ENCODE measurements around the gene KRT27. TPM values are rescaled to one million over a fixed set of nuclear protein-coding genes. Genes with fewer than 3 reads are reported as not detected.

KRT27 gene
- total RNA-seq, 1 experiment from 2014 or later: not detected

DNA sequence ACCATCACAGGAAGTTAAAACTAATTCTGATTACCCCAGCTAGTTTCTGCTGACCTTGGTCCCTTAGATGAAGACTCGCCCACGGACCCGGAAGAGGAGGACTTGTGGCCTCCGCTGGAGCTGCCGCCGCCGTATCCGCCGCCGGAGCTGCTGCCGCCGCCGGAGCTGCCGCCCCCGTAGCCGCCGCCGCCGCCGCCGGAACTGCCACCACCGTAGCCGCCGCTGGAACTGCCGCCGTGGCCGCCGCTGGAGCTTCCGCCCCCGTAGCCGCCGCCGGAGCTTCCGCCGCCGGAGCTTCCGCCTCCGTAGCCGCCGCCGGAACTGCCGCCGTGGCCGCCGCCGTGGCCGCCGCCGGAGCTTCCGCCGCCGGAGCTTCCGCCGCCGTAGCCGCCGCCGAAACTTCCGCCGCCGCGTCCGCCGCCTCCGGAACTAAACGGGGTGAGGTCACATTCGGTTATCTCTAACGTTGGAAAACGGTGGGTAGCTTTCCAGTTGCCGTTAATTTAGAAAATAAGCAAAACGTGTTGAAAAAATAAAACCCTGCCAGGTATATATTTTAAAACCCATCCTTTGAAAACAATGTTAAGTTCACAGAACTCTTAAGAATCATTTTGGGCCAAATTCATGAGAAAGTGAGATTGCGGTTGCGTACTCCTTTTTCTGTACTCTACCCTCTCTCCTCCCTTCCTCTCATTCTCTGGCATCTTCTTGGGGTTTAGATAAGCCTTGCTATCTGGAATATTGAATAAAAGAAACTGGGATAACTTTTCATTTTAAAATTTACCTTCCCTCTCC, 36.6 kb upstream of the KRT27 start:
- TSS peak; percentile 92 for BruUV-seq (replicated peaks)
- CTCF ChIA-PET: interaction anchor here (0.7 kb wide), 1 partner anchor 30 kb away, joined by 3 read pairs; no protein-coding TSS in a partner anchor
- H3K9me3 ChIP-seq (ENCODE audit: low read length): no peaks in the 10 kb centered on the region

DNA sequence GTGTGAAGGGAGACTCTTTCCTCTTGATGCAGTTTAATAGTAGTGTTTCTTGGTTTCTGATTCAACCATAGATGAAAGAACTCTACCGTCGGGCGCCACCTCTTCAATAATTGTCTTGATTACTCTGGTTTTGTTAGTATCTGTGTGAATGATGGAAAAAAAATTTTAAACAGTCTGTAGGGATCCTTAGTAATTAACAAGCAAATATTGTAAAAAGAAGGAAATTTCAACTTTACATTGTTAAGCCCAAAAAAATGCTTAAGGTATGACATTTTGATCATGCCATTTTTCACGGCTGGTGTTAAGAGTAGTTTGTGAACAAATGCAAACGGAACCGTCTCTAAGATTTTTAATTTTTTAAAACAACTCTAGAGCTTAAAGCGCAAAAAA, 36.0 kb upstream of the KRT27 start:
- H3K36me3 ChIP-seq (ENCODE audit: low read depth, low read length): no peaks in the 10 kb centered on the region
- peaks cover 25% of the 10 kb centered on the region for H3K79me2 ChIP-seq (ENCODE audit: low read length)
- no peaks in the 10 kb centered on the region for H3K27me3 ChIP-seq (ENCODE audit: low read length)
- peaks cover 22% of the 10 kb centered on the region for H3K4me1 ChIP-seq (ENCODE audit: insufficient read depth, low read length)
- H2AFZ ChIP-seq (ENCODE audit: low read length): peak overlapping the region; percentile 58; the same call in 1 of the 2 replicates
- H3K4me3 ChIP-seq (ENCODE audit: low read length): peak overlapping the region; percentile 96
- H3K9me3 ChIP-seq (ENCODE audit: low read length): no peaks in the 10 kb centered on the region
- peaks cover 6% of the 10 kb centered on the region for H3F3A ChIP-seq (ENCODE audit: low read length, unreplicated experiment)
- CTCF ChIA-PET: no interaction called here
- peak overlapping the region; percentile 89 for H3K9ac ChIP-seq (ENCODE audit: low read length)
- TSS peak; percentile 93 for BruUV-seq (replicated peaks)
- intact Hi-C loops (cut with micrococcal nuclease): loop anchor here (1.0 kb wide), 1 partner anchor 84 kb away; no protein-coding TSS in a partner anchor
- peak overlapping the region; percentile 71 for H3K27ac ChIP-seq (ENCODE audit: low read length)
- POLR2A ChIA-PET (ENCODE audit: unreplicated experiment): interaction anchor here (0.8 to 1.0 kb wide), 2 partner anchors 38 to 84 kb away, joined by 20 to 31 read pairs; no protein-coding TSS in a partner anchor
- peak overlapping the region; percentile 94 for H3K4me2 ChIP-seq (ENCODE audit: low read length)
- ATAC-seq (no peak), DNase-seq (no peak)
- no peaks in the 10 kb centered on the region for H4K20me1 ChIP-seq (ENCODE audit: low read length)
- H3K9me2 ChIP-seq (replicated peaks; ENCODE audit: low read length): no peaks in the 10 kb centered on the region
- TF ChIP-seq EZH2 (IDR thresholded peaks at IDR 0.05; ENCODE audit: low read length, unreplicated experiment) (no peak), EZH2phosphoT487 (IDR thresholded peaks at IDR 0.05; ENCODE audit: borderline replicate concordance, low read length) (no peak)
- TF ChIP-seq, protein P1, sequence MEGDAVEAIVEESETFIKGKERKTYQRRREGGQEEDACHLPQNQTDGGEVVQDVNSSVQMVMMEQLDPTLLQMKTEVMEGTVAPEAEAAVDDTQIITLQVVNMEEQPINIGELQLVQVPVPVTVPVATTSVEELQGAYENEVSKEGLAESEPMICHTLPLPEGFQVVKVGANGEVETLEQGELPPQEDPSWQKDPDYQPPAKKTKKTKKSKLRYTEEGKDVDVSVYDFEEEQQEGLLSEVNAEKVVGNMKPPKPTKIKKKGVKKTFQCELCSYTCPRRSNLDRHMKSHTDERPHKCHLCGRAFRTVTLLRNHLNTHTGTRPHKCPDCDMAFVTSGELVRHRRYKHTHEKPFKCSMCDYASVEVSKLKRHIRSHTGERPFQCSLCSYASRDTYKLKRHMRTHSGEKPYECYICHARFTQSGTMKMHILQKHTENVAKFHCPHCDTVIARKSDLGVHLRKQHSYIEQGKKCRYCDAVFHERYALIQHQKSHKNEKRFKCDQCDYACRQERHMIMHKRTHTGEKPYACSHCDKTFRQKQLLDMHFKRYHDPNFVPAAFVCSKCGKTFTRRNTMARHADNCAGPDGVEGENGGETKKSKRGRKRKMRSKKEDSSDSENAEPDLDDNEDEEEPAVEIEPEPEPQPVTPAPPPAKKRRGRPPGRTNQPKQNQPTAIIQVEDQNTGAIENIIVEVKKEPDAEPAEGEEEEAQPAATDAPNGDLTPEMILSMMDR (conservative IDR thresholded peaks at IDR 0.05; ENCODE audit: low read depth, low read length): no peak

More for the DNA sequence above, 36.6 kb upstream of the KRT27 start:
- peak; percentile 63 for DNase-seq
- peak overlapping the region; percentile 96 for H3K4me3 ChIP-seq (ENCODE audit: low read length)
- no peaks in the 10 kb centered on the region for H3K27me3 ChIP-seq (ENCODE audit: low read length)
- H3K79me2 ChIP-seq (ENCODE audit: low read length): peaks cover 25% of the 10 kb centered on the region
- peaks cover 17% of the 10 kb centered on the region; the same call in 1 of the 2 replicates for H3K4me1 ChIP-seq (ENCODE audit: insufficient read depth, low read length)
- no peaks in the 10 kb centered on the region for H3K36me3 ChIP-seq (ENCODE audit: low read depth, low read length)
- H2AFZ ChIP-seq (ENCODE audit: low read length): peak overlapping the region; percentile 83
- intact Hi-C loops (cut with micrococcal nuclease): loop anchor here (1.0 kb wide), 1 partner anchor 83 kb away; no protein-coding TSS in a partner anchor
- H3K9me2 ChIP-seq (replicated peaks; ENCODE audit: low read length): no peaks in the 10 kb centered on the region
- H4K20me1 ChIP-seq (ENCODE audit: low read length): no peaks in the 10 kb centered on the region
- TF ChIP-seq, protein P1 (conservative IDR thresholded peaks at IDR 0.05; ENCODE audit: low read depth, low read length): no peak
- TF ChIP-seq EZH2 (IDR thresholded peaks at IDR 0.05; ENCODE audit: low read length, unreplicated experiment): no peak
- no peak for TF ChIP-seq EZH2phosphoT487 (IDR thresholded peaks at IDR 0.05; ENCODE audit: borderline replicate concordance, low read length)
- no peaks in the 10 kb centered on the region for H3F3A ChIP-seq (ENCODE audit: low read length, unreplicated experiment)
- POLR2A ChIA-PET (ENCODE audit: unreplicated experiment): interaction anchor here (0.6 to 1.0 kb wide), 4 partner anchors 37 to 349 kb away, joined by 3 to 31 read pairs (median 14); no protein-coding TSS in a partner anchor
- H3K9ac ChIP-seq (ENCODE audit: low read length): peak overlapping the region; percentile 89
- peak; percentile 86 for ATAC-seq
- H3K4me2 ChIP-seq (ENCODE audit: low read length): peak overlapping the region; percentile 94
- peak overlapping the region; percentile 71 for H3K27ac ChIP-seq (ENCODE audit: low read length)

Measured in PC-3 (cell line).